Measurements from ENCODE around the gene SMAD6. TPM values are rescaled to one million over a fixed set of nuclear protein-coding genes. Genes with fewer than 3 reads are reported as not detected.

Gene SMAD6
- 1.0 TPM for total RNA-seq
- 2.8 TPM for polyA plus RNA-seq
- long read RNA-seq, donor 1: 0 reads
- long read RNA-seq, donor 2: 0 reads
- long read RNA-seq, donor 3, full-length matches to known transcripts: 2 of 2 reads
- long read RNA-seq, donor 3, partial matches to known transcripts: 0 of 2 reads
- long read RNA-seq, donor 3, other reads (novel, unspliced or antisense): 0 of 2 reads
- long read RNA-seq, donor 4, full-length matches to known transcripts: 4 of 4 reads
- long read RNA-seq, donor 4, partial matches to known transcripts: 0 of 4 reads
- long read RNA-seq, donor 4, other reads (novel, unspliced or antisense): 0 of 4 reads
- long read RNA-seq, donor 5, full-length matches to known transcripts: 3 of 3 reads
- long read RNA-seq, donor 5, partial matches to known transcripts: 0 of 3 reads
- long read RNA-seq, donor 5, other reads (novel, unspliced or antisense): 0 of 3 reads
- long read RNA-seq, donor 6, full-length matches to known transcripts: 3 of 3 reads
- long read RNA-seq, donor 6, partial matches to known transcripts: 0 of 3 reads
- long read RNA-seq, donor 6, other reads (novel, unspliced or antisense): 0 of 3 reads
- long read RNA-seq, donor 7, full-length matches to known transcripts: 2 of 2 reads
- long read RNA-seq, donor 7, partial matches to known transcripts: 0 of 2 reads
- long read RNA-seq, donor 7, other reads (novel, unspliced or antisense): 0 of 2 reads
- long read RNA-seq, donor 8, full-length matches to known transcripts: 1 of 1 reads
- long read RNA-seq, donor 8, partial matches to known transcripts: 0 of 1 reads
- long read RNA-seq, donor 8, other reads (novel, unspliced or antisense): 0 of 1 reads
- long read RNA-seq, donor 9: 0 reads
- long read RNA-seq, donor 10, full-length matches to known transcripts: 1 of 1 reads
- long read RNA-seq, donor 10, partial matches to known transcripts: 0 of 1 reads
- long read RNA-seq, donor 10, other reads (novel, unspliced or antisense): 0 of 1 reads

DNA sequence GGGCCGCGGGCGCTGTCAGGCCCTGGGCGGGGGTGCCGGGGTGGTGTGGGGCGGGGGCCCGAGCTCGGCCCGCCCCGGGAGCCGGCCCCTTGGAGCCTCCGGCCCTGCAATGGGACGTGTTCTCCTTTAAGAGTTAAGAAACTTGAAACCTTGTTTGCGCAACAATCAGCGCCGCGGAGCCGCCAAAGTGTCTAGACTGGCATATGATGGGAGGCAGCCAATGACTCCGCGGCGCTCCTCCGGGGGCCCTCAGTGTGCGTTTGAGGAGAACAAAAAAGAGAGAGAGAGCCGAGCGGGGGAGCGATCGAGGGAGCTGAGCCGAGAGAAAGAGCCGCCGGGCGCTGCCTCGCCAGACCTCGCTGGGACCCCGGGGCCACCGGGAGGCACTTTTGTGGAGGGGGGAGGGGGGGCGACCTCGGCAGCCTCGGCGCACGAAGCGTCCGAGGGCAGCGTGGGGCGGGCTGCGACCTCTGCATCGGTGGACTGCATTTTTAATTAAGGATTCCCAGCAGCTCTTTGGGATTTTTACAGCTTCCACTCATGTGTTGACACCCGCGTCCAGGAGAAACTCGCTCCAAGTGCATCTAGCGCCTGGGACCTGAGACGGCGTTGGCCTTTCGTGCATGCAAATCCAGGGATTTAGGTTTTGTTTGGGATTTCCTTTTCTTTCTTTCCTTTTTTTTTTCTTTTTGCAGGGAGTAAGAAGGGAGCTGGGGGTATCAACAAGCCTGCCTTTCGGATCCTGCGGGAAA, at the start of gene SMAD6:
Gene SMAD6 (plus strand): TSS at position 202 of the 752 bp plus-strand sequence. CDS start 1,023 bp downstream, outside the sequence.
- WGBS: 1% methylated on average over 55 of the region's 55 CpGs
- H3K36me3 ChIP-seq (ENCODE audit: control insufficient read depth in 2 of 2, insufficient read depth in 2 of 2, low read length in 1 of 2): no peaks in the 10 kb centered on the region
- DNase-seq (ENCODE audit: low read depth in 6 of 9, low spot score in 9 of 9): peak in 8 of 9 donors; percentile 30 to 93 (median 77)
- peak within 1 kb of the TSS; percentile 52 to 76 for H3K4me3 ChIP-seq (ENCODE audit: low read length in 2 of 2)
- H3K27ac ChIP-seq (ENCODE audit: low read depth in 1 of 2, low read length in 1 of 2): peak within 1 kb of the TSS; percentile 8 to 75
- no peaks in the 10 kb centered on the region for H3K9me3 ChIP-seq (ENCODE audit: control insufficient read depth in 2 of 2, insufficient read depth in 1 of 2, low read length in 1 of 2)
- peaks cover 19 to 30% of the 10 kb centered on the region in 2 donors for H3K4me1 ChIP-seq (ENCODE audit: control insufficient read depth in 2 of 2, insufficient read depth in 2 of 2, low read length in 2 of 2)
- peaks cover 28 to 58% of the 10 kb centered on the region in 2 donors for H3K27me3 ChIP-seq (ENCODE audit: control insufficient read depth in 2 of 2, insufficient read depth in 1 of 2, low read length in 1 of 2)

DNA sequence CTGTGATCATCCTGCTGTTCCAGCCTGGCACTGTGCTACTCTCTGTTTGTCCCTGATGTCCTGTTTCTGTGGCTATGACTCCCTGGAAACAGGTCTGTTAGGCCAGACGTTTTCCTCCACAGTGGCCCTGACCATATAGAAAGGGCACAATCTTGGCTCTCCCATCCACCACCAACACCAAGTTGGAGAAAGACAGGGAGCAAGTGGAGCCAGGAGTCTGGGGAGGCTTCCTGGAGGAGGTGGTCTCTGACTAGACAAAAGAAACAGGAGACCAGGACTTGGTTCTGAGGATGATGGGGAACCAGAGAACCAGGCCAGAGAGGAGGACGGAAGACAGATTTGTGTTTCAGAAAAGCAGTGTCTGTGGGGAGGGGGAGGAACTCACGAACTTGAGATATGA, 49.2 kb upstream of the SMAD6 start:
- no peaks in the 10 kb centered on the region for H3K36me3 ChIP-seq (ENCODE audit: control insufficient read depth in 2 of 2, insufficient read depth in 2 of 2, low read length in 1 of 2)
- peaks cover 0 to 15% of the 10 kb centered on the region in 2 donors for H3K4me1 ChIP-seq (ENCODE audit: control insufficient read depth in 2 of 2, insufficient read depth in 2 of 2, low read length in 2 of 2)
- no peaks in the 10 kb centered on the region for H3K9me3 ChIP-seq (ENCODE audit: control insufficient read depth in 2 of 2, insufficient read depth in 1 of 2, low read length in 1 of 2)
- no peak overlapping the region for H3K27ac ChIP-seq (ENCODE audit: low read depth in 1 of 2, low read length in 1 of 2)
- 98% methylated on average over 3 of the region's 3 CpGs for WGBS
- peaks cover 0 to 6% of the 10 kb centered on the region in 2 donors for H3K27me3 ChIP-seq (ENCODE audit: control insufficient read depth in 2 of 2, insufficient read depth in 1 of 2, low read length in 1 of 2)
- no peak for DNase-seq (ENCODE audit: low read depth in 6 of 9, low spot score in 9 of 9)
- no peak overlapping the region for H3K4me3 ChIP-seq (ENCODE audit: low read length in 2 of 2)

DNA sequence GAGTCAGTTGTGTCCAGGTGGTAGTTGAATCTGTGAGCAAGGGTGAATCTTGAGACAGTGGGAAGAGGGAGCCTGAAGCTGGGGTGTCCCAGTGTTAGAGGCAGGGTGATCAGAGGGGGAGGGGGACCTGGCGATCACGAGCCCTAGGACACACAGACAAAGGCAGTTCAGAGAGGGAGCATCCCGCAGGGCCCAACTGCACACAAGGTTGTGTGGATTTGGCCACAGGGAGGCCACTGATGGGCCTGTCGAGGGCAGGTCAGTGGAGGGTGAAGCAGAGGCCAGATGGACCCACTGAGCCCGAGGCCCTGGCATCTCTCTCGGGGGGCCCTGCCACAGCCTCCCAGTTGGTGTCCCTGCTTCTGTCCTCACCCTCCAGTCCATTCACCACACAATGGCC, 48.6 kb upstream of the SMAD6 start:
- Histone ChIP-seq H3K36me3 (ENCODE audit: control insufficient read depth in 2 of 2, insufficient read depth in 2 of 2, low read length in 1 of 2) (no peaks in the 10 kb centered on the region), H3K4me3 (ENCODE audit: low read length in 2 of 2) (no peak overlapping the region), H3K27ac (ENCODE audit: low read depth in 1 of 2, low read length in 1 of 2) (no peak overlapping the region), H3K9me3 (ENCODE audit: control insufficient read depth in 2 of 2, insufficient read depth in 1 of 2, low read length in 1 of 2) (no peaks in the 10 kb centered on the region), H3K4me1 (ENCODE audit: control insufficient read depth in 2 of 2, insufficient read depth in 2 of 2, low read length in 2 of 2) (peaks cover 0 to 15% of the 10 kb centered on the region in 2 donors), H3K27me3 (ENCODE audit: control insufficient read depth in 2 of 2, insufficient read depth in 1 of 2, low read length in 1 of 2) (peaks cover 0 to 6% of the 10 kb centered on the region in 2 donors)
- no peak for DNase-seq (ENCODE audit: low read depth in 6 of 9, low spot score in 9 of 9)
- 96% methylated on average over 6 of the region's 6 CpGs for WGBS

DNA sequence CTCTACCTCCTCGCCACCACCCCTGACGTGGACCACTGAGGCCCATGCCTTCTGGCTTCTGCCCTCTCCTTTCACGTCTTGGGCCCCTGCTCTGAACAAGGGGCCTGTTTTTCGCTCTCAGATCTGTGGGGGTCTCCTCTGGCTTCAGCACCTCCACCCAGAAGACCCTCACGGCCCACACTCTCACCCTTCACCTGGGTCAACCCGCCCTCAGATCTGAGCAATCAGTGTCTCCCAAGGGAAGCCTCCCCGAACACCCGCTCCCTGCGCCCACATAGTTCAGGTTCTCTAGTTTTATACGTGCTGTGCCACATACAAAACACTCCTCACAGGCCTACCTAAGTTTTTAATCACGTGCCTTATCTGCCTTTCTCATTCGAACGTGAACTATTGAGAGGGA, 48.2 kb upstream of the SMAD6 start:
- H3K4me3 ChIP-seq (ENCODE audit: low read length in 2 of 2): no peak overlapping the region
- H3K4me1 ChIP-seq (ENCODE audit: control insufficient read depth in 2 of 2, insufficient read depth in 2 of 2, low read length in 2 of 2): peaks cover 0 to 15% of the 10 kb centered on the region in 2 donors
- H3K36me3 ChIP-seq (ENCODE audit: control insufficient read depth in 2 of 2, insufficient read depth in 2 of 2, low read length in 1 of 2): no peaks in the 10 kb centered on the region
- no peaks in the 10 kb centered on the region for H3K9me3 ChIP-seq (ENCODE audit: control insufficient read depth in 2 of 2, insufficient read depth in 1 of 2, low read length in 1 of 2)
- peaks cover 0 to 6% of the 10 kb centered on the region in 2 donors for H3K27me3 ChIP-seq (ENCODE audit: control insufficient read depth in 2 of 2, insufficient read depth in 1 of 2, low read length in 1 of 2)
- 95% methylated on average over 13 of the region's 13 CpGs for WGBS
- DNase-seq (ENCODE audit: low read depth in 6 of 9, low spot score in 9 of 9): no peak
- H3K27ac ChIP-seq (ENCODE audit: low read depth in 1 of 2, low read length in 1 of 2): no peak overlapping the region

DNA sequence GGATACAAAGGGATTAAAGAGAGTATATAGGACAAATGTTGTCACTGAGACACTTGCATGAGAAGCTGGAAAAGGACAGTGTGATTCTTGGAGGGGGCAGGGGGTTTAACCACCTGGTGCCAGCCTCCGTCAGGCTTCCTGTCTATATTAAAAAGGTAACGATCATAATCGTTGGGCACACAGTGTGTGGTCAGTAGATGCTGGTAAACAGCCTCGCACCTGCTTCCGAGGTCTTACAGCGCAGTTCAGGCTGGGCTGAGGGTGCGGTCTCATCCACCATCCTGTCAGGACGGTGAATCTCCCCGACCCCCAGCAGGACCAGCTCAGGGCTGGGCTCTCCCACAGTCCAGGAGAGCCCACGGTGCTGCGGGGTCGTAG, 47.7 kb upstream of the SMAD6 start:
- Histone ChIP-seq H3K27me3 (ENCODE audit: control insufficient read depth in 2 of 2, insufficient read depth in 1 of 2, low read length in 1 of 2) (peaks cover 0 to 6% of the 10 kb centered on the region in 2 donors), H3K9me3 (ENCODE audit: control insufficient read depth in 2 of 2, insufficient read depth in 1 of 2, low read length in 1 of 2) (no peaks in the 10 kb centered on the region), H3K4me3 (ENCODE audit: low read length in 2 of 2) (no peak overlapping the region), H3K4me1 (ENCODE audit: control insufficient read depth in 2 of 2, insufficient read depth in 2 of 2, low read length in 2 of 2) (peaks cover 0 to 15% of the 10 kb centered on the region in 2 donors), H3K36me3 (ENCODE audit: control insufficient read depth in 2 of 2, insufficient read depth in 2 of 2, low read length in 1 of 2) (no peaks in the 10 kb centered on the region), H3K27ac (ENCODE audit: low read depth in 1 of 2, low read length in 1 of 2) (no peak overlapping the region)
- WGBS: 47% methylated on average over 12 of the region's 12 CpGs
- DNase-seq (ENCODE audit: low read depth in 6 of 9, low spot score in 9 of 9): peak in 1 of 9 donors; percentile 31

DNA sequence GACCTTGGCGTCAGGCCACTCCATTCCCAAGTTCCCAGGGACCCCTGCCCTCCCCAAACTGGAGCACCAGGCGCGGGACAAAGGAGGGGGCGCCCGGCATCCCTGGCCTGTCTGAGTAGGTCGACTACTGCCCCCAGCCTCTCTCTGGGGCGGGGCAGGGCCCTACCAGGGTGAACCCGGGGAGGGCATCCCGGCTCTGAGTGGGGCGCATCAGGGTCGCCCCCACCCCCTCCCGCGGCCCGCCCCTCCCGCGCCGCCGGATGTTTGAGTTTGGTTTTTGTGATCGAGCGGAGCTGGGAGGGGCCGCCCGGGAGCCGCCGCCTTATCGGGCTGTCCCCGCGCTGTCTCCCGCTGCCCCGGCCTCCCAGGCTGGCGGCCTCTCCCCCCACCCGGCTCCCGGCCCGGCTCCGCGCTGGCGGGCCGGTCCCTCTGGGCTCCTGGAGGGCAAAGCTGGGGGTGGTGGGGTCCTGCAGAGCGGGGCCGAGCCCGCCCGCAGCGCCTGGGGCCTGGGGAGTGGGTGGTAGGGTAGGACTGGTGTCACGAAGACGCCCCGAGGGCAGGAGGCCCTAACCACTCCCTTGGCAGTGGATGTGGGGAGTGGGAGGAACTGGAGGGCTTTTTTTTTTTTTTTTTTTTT, 47.2 kb upstream of the SMAD6 start:
- H3K4me1 ChIP-seq (ENCODE audit: control insufficient read depth in 2 of 2, insufficient read depth in 2 of 2, low read length in 2 of 2): peaks cover 0 to 15% of the 10 kb centered on the region in 2 donors

DNA sequence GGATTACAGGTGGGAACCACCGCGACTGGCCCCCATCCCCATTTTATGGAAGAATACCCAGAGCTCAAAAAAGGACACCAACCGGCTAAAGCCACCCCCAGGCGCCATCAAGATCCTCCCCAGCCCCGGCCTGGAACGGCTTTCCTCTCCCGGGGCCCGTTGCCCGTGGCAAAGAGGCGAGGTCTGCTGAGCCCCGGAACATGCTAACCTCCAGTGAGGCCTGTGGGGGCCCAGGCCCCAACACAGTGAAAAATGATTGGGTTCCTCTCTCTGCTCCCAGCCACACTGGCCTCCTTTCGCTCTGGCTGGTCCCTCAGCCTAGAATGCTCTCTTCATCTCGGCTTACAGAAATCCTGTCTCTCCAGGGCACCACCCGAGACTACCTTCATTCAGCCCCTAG, 46.5 kb upstream of the SMAD6 start:
- peak in 1 of 9 donors; percentile 35 for DNase-seq (ENCODE audit: low read depth in 6 of 9, low spot score in 9 of 9)
- no peak overlapping the region for H3K4me3 ChIP-seq (ENCODE audit: low read length in 2 of 2)
- no peaks in the 10 kb centered on the region for H3K9me3 ChIP-seq (ENCODE audit: control insufficient read depth in 2 of 2, insufficient read depth in 1 of 2, low read length in 1 of 2)
- H3K4me1 ChIP-seq (ENCODE audit: control insufficient read depth in 2 of 2, insufficient read depth in 2 of 2, low read length in 2 of 2): peaks cover 0 to 15% of the 10 kb centered on the region in 2 donors
- H3K27me3 ChIP-seq (ENCODE audit: control insufficient read depth in 2 of 2, insufficient read depth in 1 of 2, low read length in 1 of 2): peaks cover 0 to 6% of the 10 kb centered on the region in 2 donors
- no peaks in the 10 kb centered on the region for H3K36me3 ChIP-seq (ENCODE audit: control insufficient read depth in 2 of 2, insufficient read depth in 2 of 2, low read length in 1 of 2)
- 94% methylated on average over 14 of the region's 14 CpGs for WGBS
- no peak overlapping the region for H3K27ac ChIP-seq (ENCODE audit: low read depth in 1 of 2, low read length in 1 of 2)

More for the DNA sequence above, 47.2 kb upstream of the SMAD6 start:
- 23% methylated on average over 45 of the region's 45 CpGs for WGBS
- Histone ChIP-seq H3K36me3 (ENCODE audit: control insufficient read depth in 2 of 2, insufficient read depth in 2 of 2, low read length in 1 of 2) (no peaks in the 10 kb centered on the region), H3K9me3 (ENCODE audit: control insufficient read depth in 2 of 2, insufficient read depth in 1 of 2, low read length in 1 of 2) (no peaks in the 10 kb centered on the region), H3K4me3 (ENCODE audit: low read length in 2 of 2) (peak overlapping the region; percentile 16 to 43), H3K27me3 (ENCODE audit: control insufficient read depth in 2 of 2, insufficient read depth in 1 of 2, low read length in 1 of 2) (peaks cover 0 to 6% of the 10 kb centered on the region in 2 donors), H3K27ac (ENCODE audit: low read depth in 1 of 2, low read length in 1 of 2) (no peak overlapping the region)
- peak in 5 of 9 donors; percentile 18 to 74 (median 28) for DNase-seq (ENCODE audit: low read depth in 6 of 9, low spot score in 9 of 9)

DNA sequence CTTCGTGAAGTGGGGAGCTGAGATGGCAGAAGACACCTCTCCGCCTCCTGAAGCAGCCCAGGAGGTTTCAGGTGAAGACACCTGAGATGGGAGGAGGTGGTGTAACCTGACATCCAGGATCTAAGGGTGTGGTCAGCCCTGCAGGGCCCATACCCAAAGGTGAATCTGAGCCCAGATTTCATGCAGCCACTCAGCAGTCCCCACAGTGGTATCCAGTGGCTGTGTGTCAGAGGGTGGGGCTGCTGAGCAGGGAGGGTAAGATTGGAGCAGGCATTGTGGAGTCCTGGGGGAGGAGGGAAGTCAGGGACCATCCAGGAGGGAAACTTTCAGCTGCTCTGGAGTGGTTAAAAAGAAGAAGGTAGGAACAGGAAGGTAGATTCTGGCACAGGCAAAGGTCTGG, 46.0 kb upstream of the SMAD6 start:
- H3K27ac ChIP-seq (ENCODE audit: low read depth in 1 of 2, low read length in 1 of 2): no peak overlapping the region
- DNase-seq (ENCODE audit: low read depth in 6 of 9, low spot score in 9 of 9): no peak
- 97% methylated on average over 2 of the region's 2 CpGs for WGBS
- peaks cover 0 to 6% of the 10 kb centered on the region in 2 donors for H3K27me3 ChIP-seq (ENCODE audit: control insufficient read depth in 2 of 2, insufficient read depth in 1 of 2, low read length in 1 of 2)
- H3K4me3 ChIP-seq (ENCODE audit: low read length in 2 of 2): no peak overlapping the region
- peaks cover 0 to 15% of the 10 kb centered on the region in 2 donors for H3K4me1 ChIP-seq (ENCODE audit: control insufficient read depth in 2 of 2, insufficient read depth in 2 of 2, low read length in 2 of 2)
- no peaks in the 10 kb centered on the region for H3K9me3 ChIP-seq (ENCODE audit: control insufficient read depth in 2 of 2, insufficient read depth in 1 of 2, low read length in 1 of 2)
- no peaks in the 10 kb centered on the region for H3K36me3 ChIP-seq (ENCODE audit: control insufficient read depth in 2 of 2, insufficient read depth in 2 of 2, low read length in 1 of 2)
